A673 (cell line): ENCODE measurements around the gene GIPC2.

ENCODE experiments used
- CTCF ChIP-seq: fragments of 300-800, 200-600 bp; sonication (generic); conservative IDR thresholded peaks from 2 replicates; pipeline ENCODE4 v1.5.1; 2017; ENCODE audit warnings: low read depth, mild to moderate bottlenecking, antibody characterized with exemption, low read length, moderate library complexity, mixed read lengths
- EZH2 ChIP-seq: fragments of 200-600 bp; sonication (generic); IDR thresholded peaks from 2 replicates; pipeline ENCODE4 v1.6.1; 2017; ENCODE audit warnings: borderline replicate concordance, low read depth, mild to moderate bottlenecking, mixed read lengths, antibody characterized with exemption, low read length; ENCODE audit not compliant: poor library complexity, severe bottlenecking

- TF ChIP-seq CTCF (no peak), EZH2 (no peak)
Observed at GRCh38 chr1:78081980-78082860, 36.5 kb downstream of the GIPC2 start.
